Endothelial cell (in vitro differentiated cells): Measurements from ENCODE around the gene CSKMT. TPM values are rescaled to one million over a fixed set of nuclear protein-coding genes. Genes with fewer than 3 reads are reported as not detected.

Experiments
- DNase-seq: peaks from one replicate; pipeline ENCODE4 v3.0.0; 2021; ENCODE audit warnings: low spot score
- H3K27ac Mint-ChIP-seq: one replicate; pipeline ENCODE4 v1.8.0; 2021; ENCODE audit warnings: mixed read lengths, inconsistent platforms; ENCODE audit not compliant: unreplicated experiment
- H3K27me3 Mint-ChIP-seq: one replicate; pipeline ENCODE4 v1.8.0; 2021; ENCODE audit warnings: mild to moderate bottlenecking, moderate library complexity, mixed read lengths, inconsistent platforms; ENCODE audit not compliant: unreplicated experiment
- H3K36me3 Mint-ChIP-seq: one replicate; pipeline ENCODE4 v1.8.0; 2021; ENCODE audit warnings: mild to moderate bottlenecking, low read depth, mixed read lengths, inconsistent platforms; ENCODE audit not compliant: unreplicated experiment
- H3K4me1 Mint-ChIP-seq: one replicate; pipeline ENCODE4 v1.8.0; 2021; ENCODE audit warnings: mild to moderate bottlenecking, mixed read lengths, inconsistent platforms; ENCODE audit not compliant: unreplicated experiment
- H3K4me3 Mint-ChIP-seq: one replicate; pipeline ENCODE4 v1.8.0; 2021; ENCODE audit warnings: mild to moderate bottlenecking, mixed read lengths, inconsistent platforms; ENCODE audit not compliant: unreplicated experiment
- H3K9me3 Mint-ChIP-seq: one replicate; pipeline ENCODE4 v1.8.0; 2021; ENCODE audit warnings: mixed read lengths, inconsistent platforms; ENCODE audit not compliant: unreplicated experiment
- CTCF ChIP-seq: fragments of 200-600 bp; sonication (generic); IDR thresholded peaks from one replicate; pipeline ENCODE4 v1.5.0; 2021; ENCODE audit warnings: antibody characterized with exemption; ENCODE audit not compliant: unreplicated experiment
- total RNA-seq: library from RNA; stranded (reverse); fragmentation: NEBNext Ultra II Directional; extraction: Animal tissue kit (Norgen Biotek cat#: 25700); gene quantifications from one replicate; pipeline ENCODE4 v1.2.1, GENCODE V29; 2021; ENCODE audit not compliant: unreplicated experiment

Gene CSKMT
- total RNA-seq, 1 donor from 2014 or later = 8.7 TPM

GRCh38 chr11:62678770-62679696 lies 13.9 kb downstream of the CSKMT start, which contains the start of gene UBXN1:
UBXN1 (minus strand) TSS chr11:62679073; CDS start chr11:62678923, 150 bp downstream.
- peaks cover 5% of the 10 kb centered on the region for H3K27me3 Mint-ChIP-seq
- H3K9me3 Mint-ChIP-seq = no peaks in the 10 kb centered on the region
- DNase-seq = peak; percentile 74
- peaks cover 8% of the 10 kb centered on the region for H3K4me1 Mint-ChIP-seq
- TF ChIP-seq CTCF = no peak
- peak within 1 kb of the TSS; percentile 92 for H3K27ac Mint-ChIP-seq
- peak within 1 kb of the TSS; percentile 94 for H3K4me3 Mint-ChIP-seq
- H3K36me3 Mint-ChIP-seq = peaks cover 26% of the 10 kb centered on the region

- H3K9me3 Mint-ChIP-seq = no peaks in the 10 kb centered on the region
These were observed 15.7 kb downstream of the CSKMT start for GRCh38 chr11:62680825-62681240.

GRCh38 chr11:62682518-62682917 lies 17.4 kb downstream of the CSKMT start:
- peaks cover 8% of the 10 kb centered on the region for H3K4me1 Mint-ChIP-seq
- H3K36me3 Mint-ChIP-seq = peaks cover 7% of the 10 kb centered on the region
- no peaks in the 10 kb centered on the region for H3K9me3 Mint-ChIP-seq
- TF ChIP-seq CTCF = no peak
- no peak overlapping the region for H3K27ac Mint-ChIP-seq
- no peak overlapping the region for H3K4me3 Mint-ChIP-seq
- no peak for DNase-seq
- H3K27me3 Mint-ChIP-seq = peaks cover 5% of the 10 kb centered on the region

More at GRCh38 chr11:62680825-62681240, 15.7 kb downstream of the CSKMT start:
- Mint-ChIP-seq H3K27ac (no peak overlapping the region), H3K4me3 (no peak overlapping the region), H3K27me3 (peaks cover 4% of the 10 kb centered on the region), H3K36me3 (peaks cover 19% of the 10 kb centered on the region), H3K4me1 (peaks cover 8% of the 10 kb centered on the region)
- peak; percentile 43 for TF ChIP-seq CTCF
- DNase-seq = peak; percentile 37

- Mint-ChIP-seq H3K9me3 (no peaks in the 10 kb centered on the region), H3K36me3 (peaks cover 21% of the 10 kb centered on the region), H3K27me3 (peaks cover 2% of the 10 kb centered on the region), H3K4me1 (peaks cover 10% of the 10 kb centered on the region), H3K4me3 (no peak overlapping the region), H3K27ac (no peak overlapping the region)
- TF ChIP-seq CTCF = no peak
- DNase-seq = no peak
These were observed 22.6 kb downstream of the CSKMT start for GRCh38 chr11:62687508-62688396.
